Adipocyte (in vitro differentiated cells): ENCODE data around the gene PTPN14.
A peak's percentile ranks its signal among the peaks of the same experiment; 100 is the strongest.

Source experiments
- DNase-seq: peaks from one replicate; pipeline ENCODE4 v3.0.0-alpha.2; 2015; ENCODE audit warnings: low read depth
- H3K27me3 ChIP-seq: replicated peaks from 2 replicates; pipeline ENCODE4 v1.7.0; 2013; ENCODE audit warnings: mild to moderate bottlenecking, low read length, moderate library complexity; ENCODE audit not compliant: control insufficient read depth, insufficient read depth
- H3K36me3 ChIP-seq: 2 replicates; pipeline ENCODE4 v1.7.0; 2013; ENCODE audit warnings: low read length, mild to moderate bottlenecking, moderate library complexity; ENCODE audit not compliant: control insufficient read depth, insufficient read depth, severe bottlenecking
- H3K4me1 ChIP-seq: 2 replicates; pipeline ENCODE4 v1.7.0; 2013; ENCODE audit warnings: mild to moderate bottlenecking, low read length, moderate library complexity; ENCODE audit not compliant: control insufficient read depth, insufficient read depth
- H3K4me3 ChIP-seq: 2 replicates; pipeline ENCODE4 v1.7.0; 2013; ENCODE audit warnings: mild to moderate bottlenecking, low read length, moderate library complexity
- H3K9ac ChIP-seq: 2 replicates; pipeline ENCODE4 v1.7.0; 2013; ENCODE audit warnings: mild to moderate bottlenecking, low read length, moderate library complexity
- H3K9me3 ChIP-seq: 2 replicates; pipeline ENCODE4 v1.7.0; 2013; ENCODE audit warnings: mild to moderate bottlenecking, low read length, moderate library complexity; ENCODE audit not compliant: control insufficient read depth

PTPN14 gene

GRCh38 chr1:214321705-214322453, 229.5 kb downstream of the PTPN14 start:
- no peaks in the 10 kb centered on the region for H3K9me3 ChIP-seq
- H3K4me1 ChIP-seq = peaks cover 37% of the 10 kb centered on the region
- peaks cover 2% of the 10 kb centered on the region for H3K36me3 ChIP-seq
- H3K9ac ChIP-seq = peak overlapping the region; percentile 21
- no peaks in the 10 kb centered on the region for H3K27me3 ChIP-seq
- no peak for DNase-seq
- H3K4me3 ChIP-seq = no peak overlapping the region

- Histone ChIP-seq H3K4me3 (no peak overlapping the region), H3K9ac (no peak overlapping the region), H3K4me1 (peaks cover 44% of the 10 kb centered on the region), H3K36me3 (peaks cover 2% of the 10 kb centered on the region), H3K27me3 (no peaks in the 10 kb centered on the region), H3K9me3 (no peaks in the 10 kb centered on the region)
- no peak for DNase-seq
Observed at GRCh38 chr1:214319938-214320337, 231.5 kb downstream of the PTPN14 start.

- Histone ChIP-seq H3K4me3 (peak overlapping the region; percentile 78), H3K36me3 (no peaks in the 10 kb centered on the region), H3K27me3 (no peaks in the 10 kb centered on the region), H3K9ac (no peak overlapping the region), H3K4me1 (peaks cover 44% of the 10 kb centered on the region), H3K9me3 (no peaks in the 10 kb centered on the region)
- DNase-seq = no peak
Observed at GRCh38 chr1:214318956-214319736, 232.3 kb downstream of the PTPN14 start.

- Histone ChIP-seq H3K36me3 (no peaks in the 10 kb centered on the region), H3K9ac (peak overlapping the region; percentile 77), H3K4me3 (peak overlapping the region; percentile 78), H3K27me3 (no peaks in the 10 kb centered on the region), H3K9me3 (no peaks in the 10 kb centered on the region), H3K4me1 (peaks cover 44% of the 10 kb centered on the region)
- DNase-seq = no peak
Observed at GRCh38 chr1:214318356-214318755, 233.0 kb downstream of the PTPN14 start.

GRCh38 chr1:214317734-214318133, 233.7 kb downstream of the PTPN14 start:
- no peak for DNase-seq
- Histone ChIP-seq H3K4me1 (peaks cover 45% of the 10 kb centered on the region), H3K9me3 (no peaks in the 10 kb centered on the region), H3K9ac (peak overlapping the region; percentile 77), H3K36me3 (no peaks in the 10 kb centered on the region), H3K27me3 (no peaks in the 10 kb centered on the region), H3K4me3 (peak overlapping the region; percentile 78)

GRCh38 chr1:214317300-214317699, 234.1 kb downstream of the PTPN14 start:
- Histone ChIP-seq H3K27me3 (no peaks in the 10 kb centered on the region), H3K4me1 (peaks cover 44% of the 10 kb centered on the region), H3K9ac (peak overlapping the region; percentile 77), H3K4me3 (peak overlapping the region; percentile 78), H3K36me3 (no peaks in the 10 kb centered on the region), H3K9me3 (no peaks in the 10 kb centered on the region)
- no peak for DNase-seq

GRCh38 chr1:214316593-214316992, 234.8 kb downstream of the PTPN14 start:
- Histone ChIP-seq H3K9me3 (no peaks in the 10 kb centered on the region), H3K36me3 (no peaks in the 10 kb centered on the region), H3K4me1 (peaks cover 37% of the 10 kb centered on the region), H3K27me3 (no peaks in the 10 kb centered on the region), H3K9ac (no peak overlapping the region), H3K4me3 (no peak overlapping the region)
- DNase-seq = no peak

- DNase-seq = no peak
- Histone ChIP-seq H3K27me3 (no peaks in the 10 kb centered on the region), H3K4me1 (peaks cover 44% of the 10 kb centered on the region), H3K9ac (no peak overlapping the region), H3K4me3 (no peak overlapping the region), H3K9me3 (no peaks in the 10 kb centered on the region), H3K36me3 (no peaks in the 10 kb centered on the region)
Observed at GRCh38 chr1:214314178-214314843, 237.1 kb downstream of the PTPN14 start.

GRCh38 chr1:214312530-214313051, 238.8 kb downstream of the PTPN14 start:
- Histone ChIP-seq H3K9ac (no peak overlapping the region), H3K4me1 (peaks cover 27% of the 10 kb centered on the region), H3K4me3 (no peak overlapping the region), H3K36me3 (no peaks in the 10 kb centered on the region), H3K9me3 (no peaks in the 10 kb centered on the region), H3K27me3 (no peaks in the 10 kb centered on the region)
- no peak for DNase-seq

- no peaks in the 10 kb centered on the region for H3K36me3 ChIP-seq
- peaks cover 13% of the 10 kb centered on the region for H3K4me1 ChIP-seq
- no peak overlapping the region for H3K4me3 ChIP-seq
- no peaks in the 10 kb centered on the region for H3K27me3 ChIP-seq
- no peaks in the 10 kb centered on the region for H3K9me3 ChIP-seq
- no peak overlapping the region for H3K9ac ChIP-seq
- no peak for DNase-seq
Observed at GRCh38 chr1:214310777-214311690, 240.4 kb downstream of the PTPN14 start.
